Measurements from ENCODE around the gene ZNF213.
A peak's percentile ranks its signal among the peaks of the same experiment; 100 is the strongest.
"Not testable (repeated sequence)": the region's sequence is repeated elsewhere in the genome, so short reads cannot be mapped to it uniquely, and the experiment has no call there.

The ZNF213 gene

DNA sequence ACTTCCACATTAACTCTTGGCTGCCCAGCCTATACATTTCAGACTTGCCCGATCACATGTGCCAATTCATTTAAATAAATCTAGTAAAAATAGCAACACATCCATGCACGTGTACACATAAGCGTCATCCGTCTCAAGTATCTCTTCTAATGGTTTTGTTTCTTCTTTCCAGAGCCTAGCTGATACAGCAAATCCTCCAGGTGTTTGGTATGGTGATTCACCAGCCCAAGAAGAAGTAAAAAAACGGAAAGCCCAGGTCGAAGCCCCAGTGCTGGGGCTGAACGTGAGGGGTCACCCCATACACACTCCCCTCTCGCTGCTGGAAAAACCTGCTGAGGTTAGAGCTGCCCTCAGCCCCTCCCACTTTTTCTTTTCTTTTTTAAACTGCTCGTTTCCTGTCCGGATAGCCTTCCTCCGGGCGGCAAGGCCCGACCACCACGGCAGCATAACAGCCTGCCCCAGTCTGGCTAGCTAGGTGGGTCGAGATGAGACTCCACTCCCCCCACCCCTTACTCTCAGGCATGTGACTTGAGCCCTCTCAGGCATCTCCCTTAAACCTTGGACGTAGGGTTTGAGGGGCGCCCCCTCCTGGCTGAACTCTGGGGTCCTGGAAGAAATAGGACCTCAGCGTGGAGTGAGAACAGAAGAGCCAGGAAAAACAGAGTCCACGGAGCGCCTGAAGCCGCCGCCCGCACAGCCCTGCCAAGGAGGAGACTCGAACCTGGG, 39.2 kb downstream of the ZNF213 start:
- peak; percentile 70 for DNase-seq

DNA sequence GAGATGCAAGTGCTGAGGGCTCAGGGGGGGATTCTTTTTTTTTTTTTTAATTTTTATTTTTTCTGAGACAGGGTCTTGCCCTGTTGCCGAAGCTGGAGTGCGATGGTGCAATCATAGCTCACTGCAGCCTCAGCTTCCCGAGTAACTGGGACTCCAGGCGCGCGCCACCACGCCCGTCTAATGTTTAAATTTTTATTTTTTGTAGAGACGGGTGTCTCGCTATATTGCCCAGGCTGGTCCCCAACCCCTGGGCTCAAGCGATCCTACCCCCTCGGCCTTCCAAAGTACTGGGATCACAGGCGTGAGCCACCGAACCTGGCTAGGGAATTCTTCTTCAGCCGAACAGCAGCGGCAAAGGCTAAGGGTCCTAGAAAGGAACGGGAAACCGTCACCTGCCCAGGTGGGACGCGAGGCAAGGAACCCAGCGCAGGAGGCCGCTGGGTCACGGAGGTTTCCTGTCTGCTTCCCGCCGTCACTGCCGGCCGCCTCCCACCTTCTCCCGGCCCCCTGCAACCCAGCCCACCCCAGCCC, 39.9 kb downstream of the ZNF213 start:
- DNase-seq = peak; percentile 30

- peak; percentile 63 for DNase-seq
Observed at GRCh38 chr16:3175157-3176093, 40.6 kb downstream of the ZNF213 start.

DNA sequence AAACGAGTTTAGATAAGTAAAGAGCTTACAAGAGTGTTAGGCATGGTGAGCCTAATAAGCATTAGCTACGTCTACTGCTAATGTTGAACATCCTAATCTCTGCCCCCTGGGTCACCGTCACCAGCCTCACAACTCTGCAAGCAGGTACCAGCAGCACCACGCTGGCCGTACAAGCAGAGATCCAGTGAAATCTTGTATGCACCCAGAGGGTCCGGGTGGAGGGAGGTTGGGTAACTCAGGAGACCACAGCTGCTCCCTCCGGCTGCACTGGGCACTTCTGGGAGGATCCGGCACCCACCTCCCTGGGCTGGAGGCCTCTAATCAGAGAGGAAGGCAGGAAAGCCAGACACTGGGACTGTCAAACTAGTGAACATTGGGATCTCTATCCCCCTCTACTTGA, 44.8 kb downstream of the ZNF213 start:
- no peak for DNase-seq

GRCh38 chr16:3180445-3180878, 45.6 kb downstream of the ZNF213 start:
- DNase-seq = peak; percentile 28

- not testable (repeated sequence) for DNase-seq
Observed at GRCh38 chr16:3182293-3182607, 47.4 kb downstream of the ZNF213 start.

DNA sequence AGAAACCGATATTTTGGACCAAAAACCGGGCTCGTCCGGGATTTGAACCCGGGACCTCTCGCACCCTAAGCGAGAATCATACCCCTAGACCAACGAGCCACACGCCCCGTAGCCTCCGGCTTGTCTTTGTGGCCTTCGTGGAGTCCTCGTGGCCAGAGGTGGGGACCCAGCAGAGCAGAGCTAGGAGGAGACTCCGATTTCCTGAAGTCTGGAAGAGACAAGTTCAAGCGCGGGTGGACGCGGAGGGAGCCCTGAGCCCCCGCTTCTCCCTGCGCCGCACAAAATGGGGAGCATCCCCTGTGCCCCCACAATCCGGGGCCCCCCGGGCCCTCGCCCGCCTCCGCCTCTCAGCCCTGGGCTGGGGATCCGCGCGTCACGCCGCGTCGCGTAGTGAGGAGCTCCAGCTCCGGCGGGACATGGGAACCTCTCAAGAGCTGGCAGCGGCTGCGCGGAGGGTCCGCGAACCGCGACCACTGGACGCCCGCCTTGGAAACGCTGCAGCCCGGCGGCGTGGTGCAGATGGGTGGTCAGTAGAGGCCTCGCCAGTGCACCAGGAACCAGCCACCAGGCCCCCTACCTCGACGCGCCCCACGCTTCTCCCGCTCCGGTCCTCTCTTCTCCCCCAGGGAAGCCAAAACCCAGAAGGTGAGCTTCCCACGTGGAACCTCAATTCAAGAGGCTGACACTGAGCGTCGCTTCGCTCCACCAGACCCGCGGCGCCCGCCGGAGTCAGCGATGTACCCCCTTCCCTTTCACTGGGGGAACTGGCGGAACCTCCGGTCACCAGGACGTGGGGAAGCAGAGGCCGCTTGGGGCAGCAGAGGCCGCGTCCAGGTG, 48.0 kb downstream of the ZNF213 start:
- DNase-seq = peak; percentile 77

DNA sequence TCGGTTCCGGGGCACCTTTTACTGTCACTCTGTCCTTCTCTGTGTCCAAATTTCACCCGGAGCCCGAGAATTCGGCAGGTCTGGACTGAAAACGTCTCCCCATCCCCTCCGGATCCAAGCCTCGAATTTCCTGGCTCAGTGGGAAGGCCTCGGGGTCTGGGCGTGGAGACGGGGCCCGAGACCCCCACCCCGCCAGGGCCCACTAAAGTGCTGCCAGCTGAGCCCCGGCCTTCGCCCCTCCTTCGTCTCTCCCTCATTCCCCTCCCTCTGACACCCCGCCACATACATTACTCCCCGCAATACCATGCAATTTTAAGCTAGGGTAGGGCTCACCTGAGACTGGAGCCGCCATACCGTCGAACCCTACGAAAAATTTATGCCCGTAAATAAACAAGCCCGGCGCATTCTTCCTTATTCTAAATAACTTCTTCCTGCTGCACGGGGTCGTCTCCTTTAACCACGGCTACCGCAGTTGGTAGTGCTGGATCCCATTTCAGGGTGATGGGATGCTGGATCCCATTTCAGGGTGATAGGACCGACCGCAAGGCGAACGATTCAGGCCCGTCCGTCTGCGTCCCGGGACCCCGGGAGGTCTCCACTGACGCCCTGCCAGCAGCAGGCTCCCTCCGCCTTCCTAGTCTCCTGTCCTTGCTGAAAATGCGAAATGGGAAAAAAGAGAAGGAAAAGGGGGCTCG, 48.8 kb downstream of the ZNF213 start:
- DNase-seq = peak; percentile 54

GRCh38 chr16:3186946-3187690, 52.3 kb downstream of the ZNF213 start:
- DNase-seq = no peak

GRCh38 chr16:3187798-3188674, 53.2 kb downstream of the ZNF213 start, which contains the start of gene OR1F1:
OR1F1 (plus strand) TSS chr16:3188204.
- peak; percentile 74 for DNase-seq

DNA sequence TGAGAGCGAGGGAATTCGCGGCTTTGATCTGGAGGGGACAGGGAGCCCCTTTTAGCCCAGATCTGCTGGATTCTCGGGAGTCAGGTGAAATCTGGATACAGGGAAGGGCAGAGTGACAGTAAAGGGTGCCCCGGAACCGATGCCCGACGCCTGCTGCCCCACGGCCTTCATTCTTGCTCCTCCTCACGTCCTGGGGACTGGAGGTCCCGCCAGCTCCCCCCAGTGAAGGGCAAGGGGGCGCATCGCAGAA, 53.8 kb downstream of the ZNF213 start:
- peak; percentile 76 for DNase-seq

DNA sequence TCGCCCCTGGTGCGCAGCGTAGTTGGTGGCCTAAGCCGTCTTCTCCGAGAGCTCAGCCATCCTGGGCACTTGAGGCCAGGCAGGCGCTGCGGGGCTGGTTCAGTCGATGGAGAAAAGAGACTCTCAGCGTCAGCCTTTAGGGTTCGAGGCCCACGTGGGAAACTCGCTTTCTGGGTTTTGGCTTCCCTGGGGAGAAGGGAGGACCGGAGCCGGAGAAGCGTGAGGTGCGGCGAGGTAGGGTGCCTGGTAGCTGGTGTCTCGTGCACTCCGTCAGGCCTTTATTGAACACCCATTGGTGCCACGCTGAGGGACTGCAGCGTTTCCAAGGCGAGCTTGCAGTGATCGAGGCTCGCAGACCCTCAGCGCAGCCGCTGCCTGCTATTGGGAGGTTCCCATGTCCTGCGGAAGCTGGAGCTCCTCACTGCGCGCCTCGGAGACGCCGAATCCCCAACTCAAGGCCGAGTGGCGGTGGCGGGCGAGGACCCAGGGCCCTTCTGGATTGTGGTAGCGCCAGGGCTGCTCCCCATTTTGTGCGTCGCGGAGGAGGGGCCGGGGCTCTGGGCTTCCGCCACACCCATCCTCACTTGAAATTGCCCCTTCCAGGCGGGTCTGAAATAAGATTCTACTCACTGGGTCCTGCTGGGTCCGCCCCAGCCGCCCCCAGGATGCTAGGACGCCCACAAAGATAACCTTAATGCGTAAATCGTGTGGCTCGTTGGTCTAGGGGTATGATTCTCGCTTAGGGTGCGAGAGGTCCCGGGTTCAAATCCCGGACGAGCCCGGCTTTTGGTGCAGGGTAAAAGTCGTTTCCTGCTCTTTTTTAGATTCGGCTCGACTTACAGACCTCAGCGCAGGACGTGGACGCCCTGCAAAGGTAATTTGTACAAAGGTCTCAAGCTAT, 54.3 kb downstream of the ZNF213 start:
- DNase-seq = peak; percentile 83

DNA sequence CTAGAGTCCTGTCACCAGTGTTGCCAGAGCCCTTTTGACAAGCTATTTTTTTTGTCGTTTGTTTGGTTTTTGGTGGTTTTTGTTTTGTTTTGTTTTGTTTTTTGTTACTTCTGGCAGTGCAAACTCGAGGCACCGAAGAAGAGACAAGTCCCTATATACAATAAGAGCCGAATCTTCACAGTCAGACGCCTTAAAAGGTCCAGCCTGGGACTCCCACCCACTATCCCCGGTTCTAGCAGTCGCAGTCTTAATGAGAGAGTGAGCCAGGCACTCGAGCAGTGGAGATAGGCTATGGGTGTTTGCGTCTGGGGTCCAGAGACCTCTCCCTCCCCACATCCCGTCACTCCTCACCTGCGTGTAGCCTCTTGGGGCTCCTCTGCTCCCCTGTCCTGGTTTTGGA, 55.0 kb downstream of the ZNF213 start:
- DNase-seq = peak; percentile 49

GRCh38 chr16:3190949-3191353, 56.1 kb downstream of the ZNF213 start:
- peak; percentile 79 for DNase-seq

Measured in DMS53 (cell line).